GM19239 (cell line): Measurements from ENCODE around the gene ST7L.
"Not testable (repeated sequence)": the region's sequence is repeated elsewhere in the genome, so short reads cannot be mapped to it uniquely, and the experiment has no call there.

Experiments used
- DNase-seq: peaks from one replicate; pipeline ENCODE4 v3.0.0; 2011; ENCODE audit warnings: low spot score; ENCODE audit not compliant: insufficient read length
- FAIRE-seq: peaks from 2 replicates; lab custom pipeline; 2011; peaks lifted over from hg19 to GRCh38; lab: Jason Lieb, UNC

ST7L gene

DNA sequence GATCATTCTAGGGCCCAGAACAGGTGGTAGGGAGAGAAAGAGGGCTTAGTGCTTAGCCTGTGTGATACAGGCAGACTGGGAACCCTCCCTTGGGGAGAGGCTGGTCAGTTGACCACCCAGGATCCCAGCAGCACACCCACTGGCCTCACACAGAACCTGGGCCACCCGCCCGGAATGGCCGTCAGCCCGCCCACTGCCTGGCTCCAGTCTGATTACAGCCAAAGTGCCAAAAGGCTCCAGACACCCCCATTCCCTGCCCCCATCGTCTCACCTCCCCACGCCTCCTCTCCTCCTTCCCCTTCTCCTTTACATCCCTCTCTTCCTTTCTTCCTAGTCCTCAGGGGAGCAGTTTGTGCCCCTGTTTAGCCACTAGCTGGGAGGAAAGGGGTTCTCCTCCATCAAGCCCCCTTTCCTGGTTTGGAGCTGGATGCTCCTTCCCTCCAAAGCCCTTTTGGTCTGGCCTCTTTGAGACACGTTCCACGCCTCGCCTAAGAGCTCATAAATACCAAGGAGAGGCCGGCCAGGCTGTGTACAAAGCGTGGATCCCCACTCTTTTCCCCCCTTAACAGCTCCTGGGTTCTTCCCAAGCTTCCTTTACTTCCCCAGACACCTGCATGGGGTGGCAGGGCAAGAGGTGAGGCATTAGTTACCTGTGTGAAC, 114.8 kb downstream of the ST7L start:
- FAIRE-seq: no peak
- no peak for DNase-seq

DNA sequence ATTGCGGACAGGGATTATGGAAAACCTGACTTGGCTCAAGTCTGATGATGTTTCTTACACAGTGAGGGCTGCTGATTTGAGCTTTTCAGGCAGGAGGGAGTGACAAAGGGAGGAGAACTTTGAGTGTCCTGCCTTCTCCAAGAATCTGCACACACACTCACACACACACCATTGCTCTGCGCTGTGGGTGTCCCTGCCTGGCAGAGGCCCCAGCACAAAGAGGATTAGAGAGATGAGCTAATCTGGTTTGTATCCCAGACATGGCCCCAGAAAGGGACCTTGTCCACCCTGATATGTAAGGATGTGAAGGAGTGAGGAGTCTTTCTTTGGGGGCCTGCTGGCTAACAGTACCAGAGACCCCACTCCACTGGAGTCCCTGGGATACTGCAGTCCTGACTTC, 116.1 kb downstream of the ST7L start:
- no peak for FAIRE-seq
- DNase-seq: no peak

DNA sequence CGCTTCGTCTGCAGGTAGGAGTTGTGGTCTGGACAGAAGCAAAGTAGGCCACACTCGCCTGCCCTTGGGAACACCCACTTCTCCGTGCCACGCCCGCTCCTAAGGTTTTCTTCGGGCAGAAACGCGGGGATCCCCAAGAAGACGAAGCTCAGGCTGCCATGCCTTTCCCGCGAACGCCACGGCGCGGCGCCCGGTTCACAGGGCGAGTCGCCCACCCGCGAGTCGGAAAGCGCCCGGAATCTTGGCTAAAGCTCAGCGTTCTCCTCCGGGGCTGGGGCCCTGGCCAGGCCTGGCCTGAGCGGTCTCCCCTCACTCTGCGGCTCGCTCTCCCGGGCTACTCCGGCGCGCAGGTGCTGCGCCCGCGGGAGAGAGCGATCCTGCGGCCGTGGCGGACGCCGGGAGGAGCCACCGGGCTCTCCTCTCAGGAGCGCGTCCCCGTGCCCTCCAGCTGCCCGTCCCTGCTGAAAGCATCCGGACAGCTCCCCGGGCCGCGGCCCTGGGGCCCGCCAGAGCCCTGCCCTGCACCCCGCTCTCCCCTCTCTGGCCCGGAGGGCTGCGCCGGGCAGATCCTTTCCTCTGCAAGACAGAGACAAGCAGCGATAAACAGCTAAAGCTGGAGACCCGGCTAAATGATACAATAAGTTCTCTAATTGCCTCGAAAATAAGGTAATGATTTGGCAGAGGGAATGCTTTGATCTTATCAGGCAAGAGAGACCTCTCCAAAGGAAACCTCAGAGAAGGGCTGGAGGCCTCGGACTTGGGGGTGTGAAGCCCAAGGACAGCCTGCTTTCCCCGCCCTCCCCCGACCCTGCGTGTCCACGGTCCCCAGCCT, 116.9 kb downstream of the ST7L start:
- DNase-seq (no peak), FAIRE-seq (no peak)

DNA sequence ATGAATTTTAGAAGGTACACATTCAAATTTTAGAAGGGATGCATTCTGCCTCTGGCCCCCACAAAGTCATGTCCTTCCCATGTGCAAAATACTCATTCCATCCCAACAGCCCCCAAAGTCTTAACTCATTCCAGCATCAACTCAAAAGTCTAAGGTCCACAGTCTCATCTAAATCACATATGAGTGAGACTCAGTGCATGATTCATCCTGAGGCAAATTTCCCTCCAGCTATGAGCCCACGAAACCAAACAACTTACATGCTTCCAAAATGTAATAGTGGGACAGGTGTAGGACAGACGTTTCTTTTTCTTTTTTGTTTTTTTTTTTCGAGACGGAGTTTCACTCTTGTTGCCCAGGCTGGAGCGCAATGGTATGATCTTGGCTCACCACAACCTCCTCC, 122.7 kb downstream of the ST7L start:
- DNase-seq (no peak), FAIRE-seq (no peak)

GRCh38 chr1:112493351-112493750, 125.6 kb downstream of the ST7L start:
- DNase-seq: no peak
- FAIRE-seq: no peak

- DNase-seq: no peak
- no peak for FAIRE-seq
Measured at GRCh38 chr1:112492076-112492475, 126.9 kb downstream of the ST7L start.

DNA sequence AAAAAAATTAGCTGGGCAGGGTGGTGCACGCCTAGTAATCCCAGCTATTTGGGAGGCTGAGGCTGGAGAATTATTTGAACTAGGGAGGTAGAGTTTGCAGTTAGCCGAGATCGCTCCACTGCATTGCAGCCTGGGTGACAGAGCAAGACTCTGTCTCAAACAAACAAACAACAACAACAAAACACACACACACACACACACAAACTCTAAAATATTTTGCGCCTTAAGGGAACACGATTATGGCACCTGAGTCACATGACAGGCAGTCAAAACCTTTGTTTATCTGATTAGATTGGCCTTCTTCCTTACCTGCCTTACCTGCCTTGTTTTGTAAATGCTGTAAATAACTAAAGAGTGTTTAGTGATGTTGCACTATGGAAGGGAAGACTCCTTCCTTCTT, 130.8 kb downstream of the ST7L start:
- DNase-seq: no peak
- no peak for FAIRE-seq

- not testable (repeated sequence) for DNase-seq, FAIRE-seq
Measured at GRCh38 chr1:112487686-112488085, 131.3 kb downstream of the ST7L start.

DNA sequence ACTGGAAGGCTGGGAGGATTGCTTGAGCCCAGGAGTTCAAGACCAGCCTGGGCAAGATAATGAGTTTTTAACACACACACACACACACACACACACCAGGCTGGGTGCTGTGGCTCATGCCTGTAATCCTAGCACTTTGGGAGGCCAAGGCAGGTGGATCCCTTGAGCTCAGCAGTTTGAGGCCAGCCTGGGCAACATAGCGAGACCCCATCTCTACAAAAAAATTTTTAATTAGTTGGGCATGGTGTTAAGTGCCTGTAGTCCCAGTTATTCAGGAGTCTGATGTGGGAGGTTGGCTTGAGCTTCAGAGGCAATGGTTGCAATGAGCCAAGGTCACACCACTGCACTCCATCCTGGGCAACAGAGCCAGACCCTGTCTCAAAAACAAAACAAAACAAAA, 132.9 kb downstream of the ST7L start:
- DNase-seq, FAIRE-seq: not testable (repeated sequence)

- no peak for FAIRE-seq
Measured at GRCh38 chr1:112478314-112478713, 140.6 kb downstream of the ST7L start.

DNA sequence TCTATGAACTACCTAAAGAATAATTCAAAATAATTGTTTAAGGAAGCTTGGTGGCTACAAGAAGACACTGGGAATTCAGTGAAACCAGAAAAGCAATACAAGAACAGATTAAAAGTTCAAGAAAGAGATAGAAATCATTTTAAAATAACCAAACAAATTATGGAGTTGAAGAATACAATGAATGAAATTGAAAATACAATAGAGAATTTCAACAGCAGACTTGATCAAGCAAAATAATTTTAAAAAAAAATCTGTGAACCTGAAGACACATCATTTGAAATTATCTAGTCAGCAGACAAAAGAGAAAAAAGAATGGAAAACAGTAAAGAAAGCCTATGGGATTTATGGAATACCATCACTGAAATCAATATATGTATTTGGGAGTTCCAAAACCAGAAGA, 141.4 kb downstream of the ST7L start:
- FAIRE-seq: no peak
- DNase-seq: no peak

More at GRCh38 chr1:112478314-112478713, 140.6 kb downstream of the ST7L start:
- no peak for DNase-seq
